ENCODE results near the gene MSI2. TPM values are rescaled to one million over a fixed set of nuclear protein-coding genes. Genes with fewer than 3 reads are reported as not detected.

The MSI2 gene
- total and polyA plus RNA-seq, 2 donors (not counting 3 experiments of a cell fraction or from before 2014, with no cell fraction given), result 20.9 to 59.3 TPM

DNA sequence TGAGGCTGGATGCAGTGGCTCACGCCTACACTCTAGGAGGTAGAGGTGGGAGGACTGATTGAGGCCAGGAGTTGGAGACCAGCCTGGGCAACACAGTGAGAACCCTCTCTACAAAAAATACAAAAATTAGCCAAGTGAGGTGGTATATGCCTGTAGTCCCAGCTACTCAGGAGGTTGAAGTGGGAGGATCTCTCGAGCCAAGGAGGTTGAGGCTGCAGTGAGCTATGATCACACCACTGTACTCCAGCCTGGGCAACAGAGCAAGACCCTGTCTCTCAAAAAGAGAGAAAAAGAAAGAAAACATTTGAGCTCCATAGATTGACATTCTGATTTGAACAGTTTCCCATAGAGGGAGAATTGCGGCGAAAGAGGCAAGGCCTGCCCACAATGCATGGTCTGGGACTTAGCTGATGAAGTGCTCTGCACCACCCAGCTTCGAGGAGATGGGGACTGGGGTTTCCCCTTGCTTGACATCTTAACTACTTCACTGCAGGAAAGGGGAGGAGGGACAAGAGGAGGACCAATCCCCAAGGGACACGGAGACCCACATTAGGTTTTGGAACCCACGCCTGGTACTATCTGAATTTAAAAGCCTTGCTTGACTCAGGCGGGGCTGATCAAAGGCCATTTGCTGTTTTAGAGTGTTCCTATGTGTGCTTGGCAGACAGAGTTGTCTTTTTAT lies 21.7 kb downstream of the MSI2 start:
- H4K20me1 ChIP-seq (replicated peaks; ENCODE audit: control insufficient read depth, extremely low read depth, insufficient read depth, low read length), result no peaks in the 10 kb centered on the region
- dilution Hi-C loops (cut with MboI; ENCODE audit: extremely low pct_ligation_motif_present, low sequenced_read_pairs) (no loop called here), intact Hi-C loops (cut with micrococcal nuclease) (no loop called here)
- H3K4me3 ChIP-seq (replicated peaks in 1 of 3; ENCODE audit: insufficient read depth in 1 of 3, low read depth in 1 of 3, low read length in 3 of 3), result no peak overlapping the region
- POLR2A ChIA-PET, result no interaction called here
- H3K79me2 ChIP-seq (ENCODE audit: control insufficient read depth, insufficient read depth, low read length), result no peaks in the 10 kb centered on the region
- no peaks in the 10 kb centered on the region for H3K27me3 ChIP-seq (ENCODE audit: control insufficient read depth in 2 of 2, insufficient read depth in 2 of 2, low read length in 2 of 2)
- no peak overlapping the region for H2AFZ ChIP-seq (ENCODE audit: low read depth, low read length)
- no peak for TF ChIP-seq FOS (IDR thresholded peaks at IDR 0.05; ENCODE audit: borderline replicate concordance, insufficient read depth, low read length)
- TF ChIP-seq EZH2 (IDR thresholded peaks at IDR 0.05; ENCODE audit: borderline replicate concordance, low read depth, low read length, severe bottlenecking), result no peak
- TF ChIP-seq MAX (IDR thresholded peaks at IDR 0.05; ENCODE audit: insufficient read depth, insufficient read length), result no peak
- no peak for TF ChIP-seq GATA2 (IDR thresholded peaks at IDR 0.05; ENCODE audit: insufficient read depth, insufficient read length, low read depth, low read length)
- no peak for TF ChIP-seq POLR2AphosphoS5 (IDR thresholded peaks at IDR 0.05; ENCODE audit: insufficient read depth, low read depth, low read length)
- no peak for TF ChIP-seq POLR2A (IDR thresholded peaks at IDR 0.05; ENCODE audit: low read depth, low read length)
- no peak for TF ChIP-seq MYC (IDR thresholded peaks at IDR 0.05; ENCODE audit: low read depth, low read length)
- TF ChIP-seq JUN (IDR thresholded peaks at IDR 0.05; ENCODE audit: borderline replicate concordance, insufficient read depth, insufficient read length, low read depth), result no peak
- TF ChIP-seq, protein P1, sequence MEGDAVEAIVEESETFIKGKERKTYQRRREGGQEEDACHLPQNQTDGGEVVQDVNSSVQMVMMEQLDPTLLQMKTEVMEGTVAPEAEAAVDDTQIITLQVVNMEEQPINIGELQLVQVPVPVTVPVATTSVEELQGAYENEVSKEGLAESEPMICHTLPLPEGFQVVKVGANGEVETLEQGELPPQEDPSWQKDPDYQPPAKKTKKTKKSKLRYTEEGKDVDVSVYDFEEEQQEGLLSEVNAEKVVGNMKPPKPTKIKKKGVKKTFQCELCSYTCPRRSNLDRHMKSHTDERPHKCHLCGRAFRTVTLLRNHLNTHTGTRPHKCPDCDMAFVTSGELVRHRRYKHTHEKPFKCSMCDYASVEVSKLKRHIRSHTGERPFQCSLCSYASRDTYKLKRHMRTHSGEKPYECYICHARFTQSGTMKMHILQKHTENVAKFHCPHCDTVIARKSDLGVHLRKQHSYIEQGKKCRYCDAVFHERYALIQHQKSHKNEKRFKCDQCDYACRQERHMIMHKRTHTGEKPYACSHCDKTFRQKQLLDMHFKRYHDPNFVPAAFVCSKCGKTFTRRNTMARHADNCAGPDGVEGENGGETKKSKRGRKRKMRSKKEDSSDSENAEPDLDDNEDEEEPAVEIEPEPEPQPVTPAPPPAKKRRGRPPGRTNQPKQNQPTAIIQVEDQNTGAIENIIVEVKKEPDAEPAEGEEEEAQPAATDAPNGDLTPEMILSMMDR (IDR thresholded peaks at IDR 0.05; ENCODE audit: extremely low read depth in 1 of 2, insufficient read depth in 1 of 2, low read depth in 1 of 2, low read length in 2 of 2), result no peak
- H3K27ac ChIP-seq (ENCODE audit: insufficient read depth, low read depth, low read length), result no peak overlapping the region
- FAIRE-seq, result no peak
- no peak for DNase-seq (ENCODE audit: low read depth, low spot score)
- no peak overlapping the region for H3K4me2 ChIP-seq (ENCODE audit: insufficient read depth, low read length)
- CTCF ChIA-PET, result interaction anchor here (1.8 kb wide), 1 partner anchor 11 kb away, joined by 4 read pairs; no protein-coding TSS in a partner anchor
- H3K4me1 ChIP-seq (ENCODE audit: control insufficient read depth, extremely low read depth, insufficient read depth, low read length), result peaks cover 6% of the 10 kb centered on the region
- H3K9ac ChIP-seq (replicated peaks; ENCODE audit: extremely low read depth, insufficient read depth, low read length), result no peak overlapping the region
- no peaks in the 10 kb centered on the region for H3K9me3 ChIP-seq (replicated peaks; ENCODE audit: control insufficient read depth, insufficient read depth, low read length)
- no peaks in the 10 kb centered on the region for H3K9me1 ChIP-seq (replicated peaks; ENCODE audit: control insufficient read depth, extremely low read depth, insufficient read depth, low read length)
- BruUV-seq (replicated peaks), result no TSS peak
- peaks cover 0 to 6% of the 10 kb centered on the region in 2 experiments for H3K36me3 ChIP-seq (ENCODE audit: control insufficient read depth in 2 of 2, extremely low read depth in 1 of 2, insufficient read depth in 2 of 2, low read length in 2 of 2)

Data from endothelial cell of umbilical vein (primary cell).